Measurements from ENCODE around the gene PIK3R3.

PIK3R3 gene

DNA sequence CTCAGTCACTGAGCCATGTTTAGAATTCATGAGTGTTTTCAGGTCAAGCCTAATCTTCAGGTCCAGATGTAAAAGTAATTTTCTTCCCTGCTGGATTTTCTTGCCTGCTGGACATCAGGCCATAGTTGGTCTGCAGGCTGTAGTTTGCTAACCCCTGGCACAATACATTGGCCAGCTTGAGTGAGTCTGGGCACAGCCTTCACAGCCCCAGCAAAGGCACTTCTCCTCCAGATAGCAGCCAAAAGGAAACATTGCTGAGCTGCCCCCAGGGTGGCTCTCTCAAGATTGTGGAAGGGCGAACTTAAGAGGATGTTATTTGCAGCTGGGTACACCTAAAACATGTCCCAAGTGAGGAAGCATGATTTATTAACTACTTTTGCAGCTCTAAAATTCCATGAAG lies 126.8 kb downstream of the PIK3R3 start:
- TF ChIP-seq, protein P1, sequence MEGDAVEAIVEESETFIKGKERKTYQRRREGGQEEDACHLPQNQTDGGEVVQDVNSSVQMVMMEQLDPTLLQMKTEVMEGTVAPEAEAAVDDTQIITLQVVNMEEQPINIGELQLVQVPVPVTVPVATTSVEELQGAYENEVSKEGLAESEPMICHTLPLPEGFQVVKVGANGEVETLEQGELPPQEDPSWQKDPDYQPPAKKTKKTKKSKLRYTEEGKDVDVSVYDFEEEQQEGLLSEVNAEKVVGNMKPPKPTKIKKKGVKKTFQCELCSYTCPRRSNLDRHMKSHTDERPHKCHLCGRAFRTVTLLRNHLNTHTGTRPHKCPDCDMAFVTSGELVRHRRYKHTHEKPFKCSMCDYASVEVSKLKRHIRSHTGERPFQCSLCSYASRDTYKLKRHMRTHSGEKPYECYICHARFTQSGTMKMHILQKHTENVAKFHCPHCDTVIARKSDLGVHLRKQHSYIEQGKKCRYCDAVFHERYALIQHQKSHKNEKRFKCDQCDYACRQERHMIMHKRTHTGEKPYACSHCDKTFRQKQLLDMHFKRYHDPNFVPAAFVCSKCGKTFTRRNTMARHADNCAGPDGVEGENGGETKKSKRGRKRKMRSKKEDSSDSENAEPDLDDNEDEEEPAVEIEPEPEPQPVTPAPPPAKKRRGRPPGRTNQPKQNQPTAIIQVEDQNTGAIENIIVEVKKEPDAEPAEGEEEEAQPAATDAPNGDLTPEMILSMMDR (conservative IDR thresholded peaks at IDR 0.05) = no peak
- no peak overlapping the region for H3K27ac ChIP-seq

GRCh38 chr1:46004492-46004891 lies 127.9 kb downstream of the PIK3R3 start:
- TF ChIP-seq, protein P1 (conservative IDR thresholded peaks at IDR 0.05) = no peak
- H3K27ac ChIP-seq = no peak overlapping the region

DNA sequence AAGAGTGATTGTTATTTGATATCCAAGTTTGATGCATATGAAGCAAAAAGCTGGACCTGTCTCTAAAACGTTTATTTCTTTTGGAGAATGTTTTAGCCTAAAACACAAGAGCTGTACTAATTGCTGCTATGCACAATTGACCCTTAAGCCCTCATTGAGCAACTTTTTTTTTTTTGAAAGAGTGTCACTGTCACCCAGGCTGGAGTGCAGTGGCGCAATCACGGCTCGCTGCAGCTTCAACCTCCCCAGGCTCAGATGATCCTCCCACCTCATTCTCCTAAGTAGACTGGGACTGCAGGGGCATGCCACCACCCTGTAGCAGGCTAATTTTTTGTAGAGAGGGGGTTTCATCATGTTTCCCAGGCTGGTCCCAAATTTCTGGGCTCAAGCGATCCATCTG lies 129.1 kb downstream of the PIK3R3 start:
- H3K27ac ChIP-seq = no peak overlapping the region
- TF ChIP-seq, protein P1 (conservative IDR thresholded peaks at IDR 0.05) = no peak

- H3K27ac ChIP-seq = no peak overlapping the region
- TF ChIP-seq, protein P1 (conservative IDR thresholded peaks at IDR 0.05) = no peak
Observed at GRCh38 chr1:46002551-46003150, 129.8 kb downstream of the PIK3R3 start.

- H3K27ac ChIP-seq = no peak overlapping the region
- TF ChIP-seq, protein P1 (conservative IDR thresholded peaks at IDR 0.05) = no peak
Observed at GRCh38 chr1:46001081-46001785, 131.2 kb downstream of the PIK3R3 start.

DNA sequence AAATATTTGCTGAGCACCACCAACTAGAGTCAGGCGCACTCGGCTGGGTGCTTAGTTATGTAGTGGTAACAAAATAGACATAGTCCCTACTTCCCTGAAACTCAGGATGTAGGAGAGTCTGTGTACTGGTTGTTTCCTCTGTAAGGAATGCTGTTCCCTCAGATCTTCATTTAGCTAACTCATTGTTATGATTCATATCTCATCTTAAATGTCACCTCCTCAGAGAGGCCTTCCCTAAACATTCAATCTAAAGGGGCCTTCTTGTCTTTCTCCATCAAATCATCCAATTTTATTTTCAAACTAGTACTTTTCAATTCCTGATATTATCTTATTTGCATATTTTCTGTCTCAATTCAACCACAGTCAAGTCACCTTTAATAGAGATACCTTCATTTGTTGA lies 132.9 kb downstream of the PIK3R3 start:
- TF ChIP-seq, protein P1 (conservative IDR thresholded peaks at IDR 0.05) = no peak
- no peak overlapping the region for H3K27ac ChIP-seq

DNA sequence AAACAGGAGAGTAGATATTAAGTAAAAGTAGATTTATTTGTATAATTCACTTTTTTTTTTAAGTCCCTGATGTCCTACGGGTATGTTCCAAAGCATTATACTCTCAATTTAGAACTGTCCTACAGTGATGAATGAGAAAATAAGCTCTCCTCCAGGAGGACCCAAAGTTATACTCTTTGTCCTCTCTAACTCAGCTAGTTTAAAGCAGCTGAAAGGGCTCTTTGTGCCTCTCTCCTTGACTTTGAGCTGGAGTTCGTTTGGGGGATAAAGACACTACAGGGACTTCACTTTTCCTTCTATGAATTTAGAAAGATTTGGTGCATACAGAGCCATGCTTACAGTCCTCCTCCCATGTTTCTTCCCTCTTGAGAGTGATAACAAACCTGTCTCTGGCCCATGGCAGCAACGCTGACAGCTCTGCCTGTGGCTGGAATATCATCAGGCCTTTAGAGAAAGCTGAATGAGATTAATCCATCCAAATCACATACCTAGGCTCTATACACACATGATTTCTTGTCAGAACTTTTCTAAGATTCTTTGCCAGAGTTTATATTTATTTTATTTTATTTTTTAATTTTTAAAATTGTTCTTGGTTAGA lies 134.3 kb downstream of the PIK3R3 start:
- no peak overlapping the region for H3K27ac ChIP-seq
- TF ChIP-seq, protein P1 (conservative IDR thresholded peaks at IDR 0.05) = no peak

All from VCaP (cell line).